ENCODE measurements around the gene MYO18B.

- no peak for TF ChIP-seq CTCF (IDR thresholded peaks at IDR 0.05; ENCODE audit: insufficient read depth, low read length, poor library complexity, severe bottlenecking)
- TF ChIP-seq EZH2phosphoT487 (conservative IDR thresholded peaks at IDR 0.05; ENCODE audit: low read length) = no peak
These were observed 98.9 kb downstream of the MYO18B start for GRCh38 chr22:25840891-25841290.

Measured in SU-DHL-6 (cell line).